Upper lobe of right lung (tissue), 1 donor: ENCODE data around the gene PRKAA2. TPM values are rescaled to one million over a fixed set of nuclear protein-coding genes. Genes with fewer than 3 reads are reported as not detected.

Source experiments
- ATAC-seq: fragments of 200-7000 bp; cut with Tn5 transposase; one replicate; pipeline ENCODE4 v1.9.1; 2020; ENCODE audit warnings: mild to moderate bottlenecking, moderate library complexity
- DNase-seq: peaks from one replicate; pipeline ENCODE4 v3.0.0-alpha.2; 2020
- H3K27ac ChIP-seq: fragments of 200-600 bp; one replicate; pipeline ENCODE4 v1.8.0; 2022
- H3K27me3 ChIP-seq: fragments of 200-600 bp; one replicate; pipeline ENCODE4 v1.8.0; 2022; ENCODE audit warnings: mild to moderate bottlenecking
- H3K36me3 ChIP-seq: fragments of 200-600 bp; one replicate; pipeline ENCODE4 v1.8.0; 2022
- H3K4me1 ChIP-seq: fragments of 200-600 bp; one replicate; pipeline ENCODE4 v1.8.0; 2022
- H3K4me3 ChIP-seq: fragments of 200-600 bp; one replicate; pipeline ENCODE4 v1.8.0; 2022; ENCODE audit warnings: mild to moderate bottlenecking
- H3K9me3 ChIP-seq: fragments of 200-600 bp; one replicate; pipeline ENCODE4 v1.8.0; 2022
- intact Hi-C: fragments of 100-400 bp; cut with DNase I; formaldehyde crosslinking; loops from one replicate; pipeline ENCODE4 v1.11.0; 2022
- total RNA-seq: library from RNA; stranded (reverse); fragmentation: NEBNext Ultra II Directional; extraction: Animal tissue kit (Norgen Biotek cat#: 25700); gene quantifications from one replicate; pipeline ENCODE4 v1.2.1, GENCODE V29; 2021
- TF ChIP-seq, protein P1 (sequence below): fragments of 200-600 bp; IDR thresholded peaks from one replicate; pipeline ENCODE4 v1.8.0; 2022; ENCODE audit warnings: antibody characterized with exemption
- donor health status: DM: no; HTN: yes; CAD: no; lungs with severe emphysema.

The PRKAA2 gene
- total RNA-seq, 1 donor from 2014 or later = 3.8 TPM

DNA sequence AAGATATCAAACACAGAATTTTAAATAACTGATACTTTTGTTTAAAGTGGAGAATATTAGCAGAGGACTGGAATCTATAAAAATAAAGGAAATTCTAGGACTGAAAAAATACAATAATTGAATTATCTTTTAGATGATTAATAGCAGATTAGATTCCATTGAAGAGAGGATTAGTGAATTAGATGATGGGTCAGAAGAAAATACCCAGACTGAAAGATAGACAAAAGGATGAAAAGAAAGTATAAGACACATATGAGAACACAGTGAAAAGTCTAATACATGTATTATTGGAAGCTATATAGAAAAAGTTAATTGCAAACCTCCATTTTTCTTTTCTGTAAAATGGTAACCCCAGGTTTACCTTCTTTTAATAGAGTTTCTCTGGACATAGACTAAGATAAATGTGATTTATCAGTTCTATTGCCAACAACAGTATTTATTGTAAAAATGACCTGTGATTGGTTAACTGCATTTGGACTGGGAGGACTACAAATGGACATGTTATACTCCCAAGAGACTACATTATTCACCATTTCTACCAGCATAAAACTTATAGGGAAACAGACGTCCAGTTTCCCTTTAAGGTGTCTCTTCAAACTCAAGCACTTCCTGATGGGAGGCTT is 11.0 kb downstream of the PRKAA2 start:
- Histone ChIP-seq H3K27me3 (no peaks in the 10 kb centered on the region), H3K27ac (no peak overlapping the region), H3K9me3 (peaks cover 5% of the 10 kb centered on the region), H3K4me3 (no peak overlapping the region), H3K36me3 (no peaks in the 10 kb centered on the region), H3K4me1 (no peaks in the 10 kb centered on the region)
- intact Hi-C loops = no loop called here
- no peak for ATAC-seq
- DNase-seq = no peak
- TF ChIP-seq, protein P1, sequence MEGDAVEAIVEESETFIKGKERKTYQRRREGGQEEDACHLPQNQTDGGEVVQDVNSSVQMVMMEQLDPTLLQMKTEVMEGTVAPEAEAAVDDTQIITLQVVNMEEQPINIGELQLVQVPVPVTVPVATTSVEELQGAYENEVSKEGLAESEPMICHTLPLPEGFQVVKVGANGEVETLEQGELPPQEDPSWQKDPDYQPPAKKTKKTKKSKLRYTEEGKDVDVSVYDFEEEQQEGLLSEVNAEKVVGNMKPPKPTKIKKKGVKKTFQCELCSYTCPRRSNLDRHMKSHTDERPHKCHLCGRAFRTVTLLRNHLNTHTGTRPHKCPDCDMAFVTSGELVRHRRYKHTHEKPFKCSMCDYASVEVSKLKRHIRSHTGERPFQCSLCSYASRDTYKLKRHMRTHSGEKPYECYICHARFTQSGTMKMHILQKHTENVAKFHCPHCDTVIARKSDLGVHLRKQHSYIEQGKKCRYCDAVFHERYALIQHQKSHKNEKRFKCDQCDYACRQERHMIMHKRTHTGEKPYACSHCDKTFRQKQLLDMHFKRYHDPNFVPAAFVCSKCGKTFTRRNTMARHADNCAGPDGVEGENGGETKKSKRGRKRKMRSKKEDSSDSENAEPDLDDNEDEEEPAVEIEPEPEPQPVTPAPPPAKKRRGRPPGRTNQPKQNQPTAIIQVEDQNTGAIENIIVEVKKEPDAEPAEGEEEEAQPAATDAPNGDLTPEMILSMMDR = no peak

GRCh38 chr1:56658254-56658653 is 13.1 kb downstream of the PRKAA2 start:
- Histone ChIP-seq H3K4me1 (no peaks in the 10 kb centered on the region), H3K4me3 (no peak overlapping the region), H3K9me3 (peaks cover 5% of the 10 kb centered on the region), H3K27ac (no peak overlapping the region), H3K27me3 (no peaks in the 10 kb centered on the region), H3K36me3 (no peaks in the 10 kb centered on the region)
- TF ChIP-seq, protein P1 = no peak
- intact Hi-C loops = no loop called here
- DNase-seq (no peak), ATAC-seq (no peak)

GRCh38 chr1:56660293-56660692 is 15.2 kb downstream of the PRKAA2 start:
- intact Hi-C loops = no loop called here
- Histone ChIP-seq H3K4me1 (no peaks in the 10 kb centered on the region), H3K36me3 (no peaks in the 10 kb centered on the region), H3K27ac (no peak overlapping the region), H3K4me3 (no peak overlapping the region), H3K9me3 (peaks cover 5% of the 10 kb centered on the region), H3K27me3 (no peaks in the 10 kb centered on the region)
- TF ChIP-seq, protein P1 = no peak
- ATAC-seq (no peak), DNase-seq (no peak)

DNA sequence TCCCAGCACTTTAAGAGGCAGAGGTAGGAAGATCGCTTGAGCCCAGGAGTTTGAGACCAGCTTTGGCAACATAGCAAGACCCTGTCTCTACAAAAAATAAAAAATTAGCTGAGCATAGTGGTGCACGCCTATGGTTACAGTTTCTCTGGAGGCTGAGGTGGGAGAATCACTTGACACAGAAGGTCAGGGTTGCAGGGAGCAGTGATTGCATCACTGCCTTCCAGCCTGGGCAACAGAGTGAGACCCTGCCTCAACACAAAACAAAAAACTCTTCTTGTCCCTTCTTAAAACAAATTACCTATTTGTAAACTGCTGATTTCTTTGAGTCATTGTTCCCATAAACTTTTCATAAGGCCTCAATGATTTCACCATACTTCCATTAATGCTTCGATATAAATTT is 18.7 kb downstream of the PRKAA2 start:
- no peaks in the 10 kb centered on the region for H3K9me3 ChIP-seq
- no peaks in the 10 kb centered on the region for H3K4me1 ChIP-seq
- no peak for ATAC-seq
- no peak for DNase-seq
- H3K36me3 ChIP-seq = no peaks in the 10 kb centered on the region
- H3K4me3 ChIP-seq = no peak overlapping the region
- TF ChIP-seq, protein P1 = no peak
- intact Hi-C loops = no loop called here
- H3K27ac ChIP-seq = no peak overlapping the region
- H3K27me3 ChIP-seq = no peaks in the 10 kb centered on the region

DNA sequence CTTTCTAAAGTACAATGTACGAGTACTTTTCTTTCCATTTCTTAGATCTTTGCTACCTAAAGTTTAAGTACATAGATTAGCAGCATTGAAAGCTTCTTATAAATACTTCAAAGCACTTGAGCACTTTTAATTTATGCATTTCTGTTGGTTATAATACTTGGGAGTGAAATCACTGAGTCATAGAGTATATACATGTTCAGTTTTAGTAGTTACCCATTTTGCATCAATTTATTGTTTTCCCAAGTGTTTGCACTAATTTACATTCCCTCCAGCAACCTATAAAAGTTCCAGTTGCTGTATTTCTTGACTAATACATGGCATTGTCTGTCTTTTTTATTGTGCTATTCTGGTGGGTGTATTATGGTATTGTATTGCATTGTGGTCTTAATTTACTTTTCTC is 20.3 kb downstream of the PRKAA2 start:
- no peaks in the 10 kb centered on the region for H3K9me3 ChIP-seq
- H3K36me3 ChIP-seq = no peaks in the 10 kb centered on the region
- no peak overlapping the region for H3K27ac ChIP-seq
- intact Hi-C loops = no loop called here
- DNase-seq (no peak), ATAC-seq (no peak)
- TF ChIP-seq, protein P1 = no peak
- no peak overlapping the region for H3K4me3 ChIP-seq
- no peaks in the 10 kb centered on the region for H3K27me3 ChIP-seq
- no peaks in the 10 kb centered on the region for H3K4me1 ChIP-seq

- Histone ChIP-seq H3K36me3 (no peaks in the 10 kb centered on the region), H3K27me3 (no peaks in the 10 kb centered on the region), H3K4me1 (no peaks in the 10 kb centered on the region), H3K4me3 (no peak overlapping the region), H3K9me3 (no peaks in the 10 kb centered on the region), H3K27ac (no peak overlapping the region)
- intact Hi-C loops = no loop called here
- DNase-seq (no peak), ATAC-seq (no peak)
- TF ChIP-seq, protein P1 = no peak
These were observed 21.0 kb downstream of the PRKAA2 start for GRCh38 chr1:56666112-56666608.
